ENCODE data around the gene ARL2.
"Not testable (repeated sequence)": the region's sequence is repeated elsewhere in the genome, so short reads cannot be mapped to it uniquely, and the experiment has no call there.

ARL2 gene

GRCh38 chr11:64996710-64997380 is 17.1 kb upstream of the ARL2 start, which contains the start of gene BATF2:
Gene BATF2, minus strand, starts transcription at chr11:64996971. Its CDS starts 57 bp downstream, at chr11:64996914.
- no peak within 1 kb of the TSS for H3K4me3 ChIP-seq (ENCODE audit: low read depth, low read length)
- TF ChIP-seq, protein P1, sequence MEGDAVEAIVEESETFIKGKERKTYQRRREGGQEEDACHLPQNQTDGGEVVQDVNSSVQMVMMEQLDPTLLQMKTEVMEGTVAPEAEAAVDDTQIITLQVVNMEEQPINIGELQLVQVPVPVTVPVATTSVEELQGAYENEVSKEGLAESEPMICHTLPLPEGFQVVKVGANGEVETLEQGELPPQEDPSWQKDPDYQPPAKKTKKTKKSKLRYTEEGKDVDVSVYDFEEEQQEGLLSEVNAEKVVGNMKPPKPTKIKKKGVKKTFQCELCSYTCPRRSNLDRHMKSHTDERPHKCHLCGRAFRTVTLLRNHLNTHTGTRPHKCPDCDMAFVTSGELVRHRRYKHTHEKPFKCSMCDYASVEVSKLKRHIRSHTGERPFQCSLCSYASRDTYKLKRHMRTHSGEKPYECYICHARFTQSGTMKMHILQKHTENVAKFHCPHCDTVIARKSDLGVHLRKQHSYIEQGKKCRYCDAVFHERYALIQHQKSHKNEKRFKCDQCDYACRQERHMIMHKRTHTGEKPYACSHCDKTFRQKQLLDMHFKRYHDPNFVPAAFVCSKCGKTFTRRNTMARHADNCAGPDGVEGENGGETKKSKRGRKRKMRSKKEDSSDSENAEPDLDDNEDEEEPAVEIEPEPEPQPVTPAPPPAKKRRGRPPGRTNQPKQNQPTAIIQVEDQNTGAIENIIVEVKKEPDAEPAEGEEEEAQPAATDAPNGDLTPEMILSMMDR (IDR thresholded peaks at IDR 0.05; ENCODE audit: control insufficient read depth, extremely low read depth, insufficient read depth) = peak; percentile 26; the same call in 1 of the 2 replicates
- no peak for DNase-seq (ENCODE audit: low read depth)

GRCh38 chr11:64998141-64998540 is 15.8 kb upstream of the ARL2 start:
- DNase-seq (ENCODE audit: low read depth) = no peak
- no peak overlapping the region for H3K4me3 ChIP-seq (ENCODE audit: low read depth, low read length)
- TF ChIP-seq, protein P1 (IDR thresholded peaks at IDR 0.05; ENCODE audit: control insufficient read depth, extremely low read depth, insufficient read depth) = no peak

DNA sequence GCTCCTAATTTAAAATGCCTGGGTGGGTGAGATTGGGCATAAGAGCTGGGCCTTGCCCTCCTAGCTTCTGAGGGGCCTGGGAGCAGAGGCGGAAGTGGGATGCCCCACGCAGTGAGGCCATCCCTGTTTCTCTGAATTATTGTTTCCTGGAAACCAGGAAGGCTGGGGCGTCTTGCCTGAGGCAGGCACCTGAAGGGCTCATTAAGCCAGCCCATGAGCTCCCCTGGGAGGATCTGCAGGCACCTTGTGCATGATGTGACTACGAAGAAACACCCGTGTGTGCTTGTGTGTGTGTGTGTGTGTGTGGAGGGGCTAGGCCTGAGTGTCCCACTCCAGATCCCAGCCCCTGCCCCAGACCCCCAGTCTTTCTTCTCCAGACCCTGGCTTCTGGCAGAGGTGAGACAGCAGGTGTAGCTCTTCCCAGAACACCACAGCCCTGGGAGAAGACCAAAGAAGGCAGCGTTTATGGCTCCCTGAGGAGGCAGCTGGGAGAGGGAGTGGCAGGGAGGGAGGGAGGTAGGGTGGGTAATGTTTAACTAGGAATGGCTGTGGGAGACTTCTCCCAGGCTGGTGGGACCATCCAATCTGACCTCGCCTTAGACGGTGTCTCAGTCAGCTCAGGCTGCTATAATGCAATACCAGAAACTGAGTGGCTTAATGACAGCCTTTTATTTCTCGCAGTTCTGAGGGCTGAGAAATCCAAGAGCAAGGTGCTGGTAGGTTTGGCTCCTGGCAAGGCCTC is 15.1 kb upstream of the ARL2 start:
- TF ChIP-seq, protein P1 (IDR thresholded peaks at IDR 0.05; ENCODE audit: control insufficient read depth, extremely low read depth, insufficient read depth) = no peak
- no peak for DNase-seq (ENCODE audit: low read depth)

DNA sequence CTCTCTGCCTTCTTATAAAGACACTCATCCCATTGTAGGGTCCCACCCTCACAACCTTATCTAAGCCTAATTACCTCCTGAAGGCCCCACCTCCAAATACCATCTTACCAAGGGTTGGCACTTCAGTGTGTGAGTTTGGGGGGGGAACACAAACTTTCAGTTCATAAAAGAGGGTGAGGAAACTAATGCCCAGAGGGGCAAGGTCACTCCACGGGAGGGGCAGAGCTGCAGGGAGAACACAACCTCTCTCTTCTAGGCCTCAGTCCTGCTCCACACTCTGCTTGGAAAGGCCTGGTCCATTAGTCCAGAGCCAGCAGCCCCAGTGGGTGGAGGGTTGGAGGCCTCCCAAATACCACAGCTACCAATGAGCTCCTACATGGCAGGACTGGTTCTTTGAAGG is 14.5 kb upstream of the ARL2 start:
- TF ChIP-seq, protein P1 (IDR thresholded peaks at IDR 0.05; ENCODE audit: control insufficient read depth, extremely low read depth, insufficient read depth) = no peak
- no peak for DNase-seq (ENCODE audit: low read depth)
- no peak overlapping the region for H3K4me3 ChIP-seq (ENCODE audit: low read depth, low read length)

More for the DNA sequence above, 15.1 kb upstream of the ARL2 start:
- no peak overlapping the region for H3K4me3 ChIP-seq (ENCODE audit: low read depth, low read length)

GRCh38 chr11:65002706-65003105 is 11.3 kb upstream of the ARL2 start:
- no peak for DNase-seq (ENCODE audit: low read depth)
- TF ChIP-seq, protein P1 (IDR thresholded peaks at IDR 0.05; ENCODE audit: control insufficient read depth, extremely low read depth, insufficient read depth) = no peak
- H3K4me3 ChIP-seq (ENCODE audit: low read depth, low read length) = no peak overlapping the region

GRCh38 chr11:65003282-65003681 is 10.7 kb upstream of the ARL2 start:
- DNase-seq (ENCODE audit: low read depth) = no peak
- H3K4me3 ChIP-seq (ENCODE audit: low read depth, low read length) = no peak overlapping the region
- TF ChIP-seq, protein P1 (IDR thresholded peaks at IDR 0.05; ENCODE audit: control insufficient read depth, extremely low read depth, insufficient read depth) = no peak

GRCh38 chr11:65003968-65004367 is 10.0 kb upstream of the ARL2 start:
- not testable (repeated sequence) for DNase-seq (ENCODE audit: low read depth); H3K4me3 ChIP-seq (ENCODE audit: low read depth, low read length)
